ENCODE results near the gene ZNF385A.

Gene ZNF385A, protein sequence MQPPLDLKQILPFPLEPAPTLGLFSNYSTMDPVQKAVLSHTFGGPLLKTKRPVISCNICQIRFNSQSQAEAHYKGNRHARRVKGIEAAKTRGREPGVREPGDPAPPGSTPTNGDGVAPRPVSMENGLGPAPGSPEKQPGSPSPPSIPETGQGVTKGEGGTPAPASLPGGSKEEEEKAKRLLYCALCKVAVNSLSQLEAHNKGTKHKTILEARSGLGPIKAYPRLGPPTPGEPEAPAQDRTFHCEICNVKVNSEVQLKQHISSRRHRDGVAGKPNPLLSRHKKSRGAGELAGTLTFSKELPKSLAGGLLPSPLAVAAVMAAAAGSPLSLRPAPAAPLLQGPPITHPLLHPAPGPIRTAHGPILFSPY

DNA sequence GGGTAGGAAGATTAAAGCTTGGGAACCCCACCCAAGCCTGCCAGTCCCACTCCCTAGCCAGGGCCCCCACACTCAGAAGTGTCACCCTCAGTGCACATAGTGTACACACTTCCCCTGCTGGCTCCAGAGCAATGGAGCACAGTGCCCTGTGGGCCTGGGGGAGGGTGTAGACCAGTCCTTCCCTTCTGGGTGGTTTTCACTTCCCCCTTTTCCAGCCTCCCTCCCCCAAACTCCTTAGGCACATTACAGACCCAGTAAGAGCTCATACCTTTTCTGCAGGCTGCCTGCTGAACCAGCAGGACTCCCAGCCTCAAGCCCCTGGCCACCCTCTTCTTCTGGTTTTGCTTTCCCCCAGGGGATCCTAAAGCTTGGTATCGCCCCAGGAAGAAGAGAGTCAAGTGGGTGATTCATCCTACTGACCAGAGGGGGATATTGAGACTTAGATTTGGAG lies at the start of gene ZNF385A:
TSS of gene ZNF385A (minus strand) at position 143 of the 451 bp plus-strand sequence. CDS start 219 bp downstream, outside the sequence.
- no peak for DNase-seq (ENCODE audit: low read depth, low spot score)

DNA sequence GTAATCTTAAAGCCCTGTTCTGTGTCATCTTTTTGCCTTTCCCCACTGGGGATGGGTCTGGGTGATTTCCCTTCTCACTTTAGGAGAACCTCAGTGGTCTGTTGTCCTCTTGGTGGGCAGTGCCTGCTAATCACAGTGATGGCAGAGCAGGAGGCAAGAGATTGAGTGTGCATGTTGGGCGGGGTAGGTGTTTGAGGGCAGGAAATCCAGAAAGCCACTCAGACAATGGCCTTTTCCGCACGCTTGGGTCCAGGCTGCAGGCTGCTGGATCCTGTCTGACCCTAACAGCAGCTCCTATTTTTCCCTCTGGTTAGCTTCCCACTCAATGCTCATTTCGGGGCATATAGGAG lies 48.3 kb upstream of the ZNF385A start:
- no peak for DNase-seq (ENCODE audit: low read depth, low spot score)

DNA sequence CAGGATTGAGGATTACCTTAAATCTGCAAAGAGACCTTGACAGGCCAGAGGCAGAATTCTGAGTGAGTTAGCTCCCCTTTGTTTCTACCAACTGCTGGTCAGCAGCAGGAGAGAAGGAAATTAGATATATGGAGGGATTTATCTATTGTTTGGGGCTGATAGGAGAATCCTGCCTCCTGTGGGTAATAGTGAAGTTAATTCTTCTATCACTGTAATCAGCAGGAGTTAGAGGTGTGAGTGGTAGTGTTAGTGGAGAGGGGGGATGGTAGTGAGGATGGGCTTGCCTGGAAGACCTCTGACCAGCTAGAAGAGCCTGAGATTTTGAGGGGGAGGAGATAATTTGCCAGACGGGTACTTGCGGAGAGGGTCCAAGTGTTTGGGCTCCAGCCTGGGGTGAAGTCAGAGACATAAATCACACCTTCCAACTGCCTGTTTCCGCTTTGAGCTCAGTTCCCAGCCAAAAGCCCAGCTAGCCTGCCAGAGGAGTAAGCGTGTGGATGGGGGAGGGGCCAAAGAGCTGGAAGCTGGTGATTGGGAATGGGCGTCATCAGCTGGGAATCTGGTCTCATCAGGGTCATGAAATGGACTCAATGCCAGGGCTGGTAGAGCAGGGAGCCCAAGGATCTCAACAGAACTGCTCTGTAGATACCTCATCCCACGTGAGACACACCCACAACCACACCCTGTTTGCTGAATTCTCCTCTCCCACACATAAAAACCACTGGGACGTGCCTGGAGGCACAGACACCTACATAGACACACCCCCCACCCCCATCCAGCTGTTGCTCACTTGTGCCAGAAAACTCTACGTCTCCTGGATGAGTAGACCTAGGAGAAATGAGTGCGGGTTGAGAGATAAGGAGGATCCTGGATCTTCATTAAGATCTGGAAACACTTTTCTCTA lies 47.6 kb upstream of the ZNF385A start:
- DNase-seq (ENCODE audit: low read depth, low spot score), result peak; percentile 20

DNA sequence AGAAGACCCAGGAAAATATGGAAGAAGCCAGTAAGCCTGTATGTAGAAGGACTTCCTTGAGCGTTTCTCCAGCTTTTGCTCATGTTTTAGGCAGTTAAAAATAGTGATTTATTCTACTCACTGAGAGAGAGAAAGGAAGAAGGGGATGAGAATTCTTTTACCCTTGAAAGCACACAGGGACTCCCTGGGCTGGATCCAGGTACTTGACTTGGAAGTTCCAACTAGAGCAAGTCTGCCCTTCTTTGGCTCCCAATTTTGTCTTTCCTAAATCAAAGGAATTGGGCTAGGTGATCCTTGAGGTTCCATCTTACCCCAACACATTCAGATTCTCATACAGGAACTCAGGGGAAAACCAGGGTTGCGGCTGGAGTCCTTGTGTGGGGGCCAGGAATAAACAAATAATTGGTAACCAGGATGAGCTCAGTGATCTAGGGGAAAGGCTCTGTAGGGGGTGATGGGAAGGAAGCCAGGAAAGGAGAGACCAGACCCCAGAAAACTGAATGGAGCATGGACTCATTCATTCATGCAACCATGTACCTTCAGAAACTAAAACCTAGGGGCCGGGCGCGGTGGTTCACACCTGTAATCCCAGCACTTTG lies 46.0 kb upstream of the ZNF385A start:
- DNase-seq (ENCODE audit: low read depth, low spot score), result no peak

DNA sequence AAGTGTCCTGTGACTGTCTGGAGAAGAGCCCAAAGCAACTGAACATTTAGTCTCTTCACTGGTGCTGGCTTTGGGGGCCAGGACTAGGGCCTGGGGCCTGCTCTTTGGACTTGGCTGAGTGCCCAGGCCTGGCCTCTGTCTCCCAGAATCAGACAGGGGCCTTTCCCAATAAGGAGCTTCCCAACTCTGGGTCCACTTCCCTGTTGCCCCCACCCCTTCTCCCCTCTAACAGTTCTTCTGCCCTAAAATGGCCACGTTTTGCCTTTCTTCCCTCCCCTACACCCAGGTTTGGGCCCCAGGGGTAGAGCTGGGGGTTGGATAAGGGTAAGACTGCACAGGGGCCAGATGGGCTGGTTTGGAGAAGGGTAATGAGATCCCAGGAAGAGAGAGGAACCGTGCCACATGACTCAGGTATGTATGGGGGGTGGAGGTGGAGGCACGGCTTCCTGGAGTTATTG lies 44.5 kb upstream of the ZNF385A start:
- DNase-seq (ENCODE audit: low read depth, low spot score), result no peak

DNA sequence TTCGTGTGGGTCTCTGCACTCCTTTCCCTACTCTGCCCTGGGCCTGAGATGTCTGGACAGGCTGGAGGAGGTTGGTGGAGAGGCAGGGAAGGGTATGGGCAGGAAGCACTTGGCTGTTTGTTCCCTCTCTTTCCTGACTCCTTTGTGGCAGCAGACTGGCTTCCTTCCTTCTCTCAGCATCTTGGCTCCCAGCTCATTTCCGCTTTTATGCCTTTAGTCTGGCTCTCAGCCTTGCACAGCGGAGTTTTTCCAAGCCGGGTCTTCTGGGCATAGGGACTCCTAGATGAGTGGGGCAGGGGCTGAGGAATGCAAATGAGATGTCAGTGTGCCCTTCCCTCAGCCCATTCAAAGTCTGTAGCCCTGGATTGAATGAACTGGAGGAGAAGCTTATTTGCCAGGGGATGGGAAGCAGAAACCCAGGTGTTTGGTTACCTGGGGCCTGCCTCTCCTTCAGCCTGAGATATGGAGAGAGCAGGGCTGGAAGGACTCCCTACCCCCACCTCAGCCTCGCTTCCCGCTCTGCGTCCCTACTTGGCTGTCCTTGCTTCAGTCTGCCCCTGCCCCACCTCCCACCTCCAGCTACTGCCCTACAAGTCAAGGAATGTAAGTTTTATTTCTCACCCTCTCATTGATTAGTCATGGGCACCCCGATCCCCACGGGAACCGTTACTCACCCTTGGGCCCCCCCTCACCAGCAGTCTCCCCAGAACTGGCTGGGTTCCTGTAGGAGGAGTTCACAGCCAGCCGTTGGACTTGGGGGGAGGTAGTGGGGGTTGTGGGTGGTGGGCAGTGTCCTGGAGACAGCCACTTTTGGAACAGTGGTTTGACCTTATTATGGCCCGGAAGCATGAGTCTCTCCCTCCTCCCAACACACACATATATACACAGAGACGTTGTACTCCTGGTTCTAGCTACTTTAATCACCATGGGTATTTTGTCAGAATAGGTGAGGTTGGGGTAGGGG lies 43.8 kb upstream of the ZNF385A start:
- no peak for DNase-seq (ENCODE audit: low read depth, low spot score)

DNA sequence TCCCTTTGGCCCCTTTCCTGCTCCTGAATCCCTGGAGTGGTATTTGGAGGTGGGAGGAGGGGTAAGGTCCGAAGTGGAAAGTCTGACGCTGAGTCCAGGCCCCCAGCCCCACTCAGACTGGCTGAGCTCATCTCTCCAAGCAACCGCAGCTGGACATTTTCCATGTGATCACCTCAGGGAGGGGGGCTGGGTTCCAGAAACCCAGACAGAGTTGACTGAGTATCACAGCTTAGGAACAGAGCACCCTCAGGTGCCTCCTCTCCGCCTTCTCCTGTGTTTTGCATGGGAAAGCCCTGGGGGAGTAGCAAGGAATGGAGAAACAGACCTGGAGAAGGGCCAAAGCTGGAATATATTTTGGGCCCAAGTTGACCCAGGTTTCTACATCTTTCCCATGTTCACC lies 42.6 kb upstream of the ZNF385A start:
- DNase-seq (ENCODE audit: low read depth, low spot score), result no peak

DNA sequence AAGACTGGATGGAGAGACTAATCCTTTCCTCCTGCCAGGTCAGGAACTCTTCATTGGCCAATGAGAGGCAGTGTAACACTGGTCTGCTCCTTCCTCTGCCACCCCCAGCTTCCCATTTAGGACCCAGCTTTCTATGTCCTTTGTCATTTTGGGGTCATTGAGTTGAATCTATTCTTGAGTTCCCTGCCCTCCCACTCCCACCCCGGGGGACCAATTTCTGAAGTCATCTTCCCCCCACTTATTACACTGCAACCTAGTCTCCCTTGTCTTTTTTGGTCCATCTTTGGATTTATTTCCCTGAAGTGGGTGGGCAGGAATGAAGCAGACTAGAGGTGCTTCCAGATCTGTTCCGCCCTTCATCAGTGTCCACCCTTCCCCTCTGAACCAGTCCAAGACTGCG lies 42.2 kb upstream of the ZNF385A start:
- no peak for DNase-seq (ENCODE audit: low read depth, low spot score)

DNA sequence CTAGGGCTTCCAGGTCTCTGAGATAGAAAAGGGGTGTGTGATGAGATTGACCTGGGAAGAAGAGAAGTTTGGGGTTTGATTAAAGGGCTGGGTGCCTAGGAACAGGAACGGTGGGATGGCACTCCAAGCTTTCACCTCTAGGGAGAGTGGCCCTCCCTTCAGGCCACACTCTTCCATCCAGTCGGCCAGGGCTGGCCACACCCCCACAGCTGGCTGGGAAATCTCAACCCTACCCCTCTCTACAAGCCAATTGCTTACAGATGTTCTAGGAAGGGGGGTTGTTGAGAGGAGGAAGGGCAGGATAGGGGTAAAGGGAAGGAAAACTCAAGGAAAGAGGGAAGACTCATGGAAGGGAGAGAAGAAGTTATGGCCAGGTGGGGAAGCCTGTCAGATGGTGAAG lies 41.2 kb upstream of the ZNF385A start:
- no peak for DNase-seq (ENCODE audit: low read depth, low spot score)

DNA sequence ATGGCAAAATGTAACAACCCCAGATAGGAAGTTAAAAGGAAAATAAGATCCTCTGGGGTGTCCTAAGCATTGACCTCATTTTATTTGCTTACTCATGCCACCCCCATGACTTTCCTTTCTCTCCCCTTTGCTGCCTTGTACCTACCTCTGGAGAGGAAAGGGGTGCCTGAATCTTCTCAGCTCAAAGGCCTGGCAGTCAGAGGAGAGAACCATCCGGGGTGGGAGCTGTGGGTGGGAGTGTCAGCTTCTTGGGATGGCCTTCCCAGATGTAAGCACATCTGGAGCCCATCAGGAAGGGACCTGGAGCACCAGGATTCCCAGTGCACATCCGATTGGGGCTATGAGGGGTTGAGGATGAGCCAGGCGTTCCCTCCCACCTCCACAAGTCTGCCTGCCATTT lies 39.7 kb upstream of the ZNF385A start:
- no peak for DNase-seq (ENCODE audit: low read depth, low spot score)

DNA sequence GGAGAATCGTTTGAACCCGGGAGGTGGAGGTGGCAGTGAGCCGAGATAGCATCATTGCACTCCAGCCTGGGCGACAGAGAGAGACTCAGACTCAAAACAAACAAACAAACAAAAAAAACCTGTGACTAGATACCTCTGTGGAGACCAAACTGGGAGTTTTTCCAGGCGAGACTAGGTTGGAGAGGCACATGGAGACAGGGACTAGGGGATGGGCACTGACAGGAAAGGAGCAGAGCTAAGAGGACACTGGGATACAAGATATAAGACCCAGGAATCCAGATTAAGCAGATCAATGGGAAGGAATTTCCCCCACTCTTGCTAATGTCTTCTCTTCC lies 39.2 kb upstream of the ZNF385A start:
- DNase-seq (ENCODE audit: low read depth, low spot score), result no peak

DNA sequence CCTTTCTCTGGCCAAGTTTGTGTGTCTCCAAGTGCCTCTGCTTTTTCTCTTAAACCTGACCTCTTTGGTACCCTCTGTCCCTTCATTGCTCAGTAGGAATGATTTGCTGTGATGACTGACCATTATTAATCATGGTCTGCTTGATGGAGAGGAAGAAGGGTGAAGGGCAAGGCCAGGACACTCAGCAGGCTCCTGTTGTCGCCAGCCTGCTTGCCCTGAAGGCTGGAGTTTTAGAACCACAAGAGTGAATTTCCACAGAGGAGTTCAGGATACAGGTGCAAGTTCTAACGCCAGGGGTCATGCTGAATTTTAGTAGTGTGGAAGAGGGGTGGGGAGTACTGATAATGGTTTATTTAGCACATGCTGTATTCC lies 37.3 kb upstream of the ZNF385A start:
- DNase-seq (ENCODE audit: low read depth, low spot score), result no peak

DNA sequence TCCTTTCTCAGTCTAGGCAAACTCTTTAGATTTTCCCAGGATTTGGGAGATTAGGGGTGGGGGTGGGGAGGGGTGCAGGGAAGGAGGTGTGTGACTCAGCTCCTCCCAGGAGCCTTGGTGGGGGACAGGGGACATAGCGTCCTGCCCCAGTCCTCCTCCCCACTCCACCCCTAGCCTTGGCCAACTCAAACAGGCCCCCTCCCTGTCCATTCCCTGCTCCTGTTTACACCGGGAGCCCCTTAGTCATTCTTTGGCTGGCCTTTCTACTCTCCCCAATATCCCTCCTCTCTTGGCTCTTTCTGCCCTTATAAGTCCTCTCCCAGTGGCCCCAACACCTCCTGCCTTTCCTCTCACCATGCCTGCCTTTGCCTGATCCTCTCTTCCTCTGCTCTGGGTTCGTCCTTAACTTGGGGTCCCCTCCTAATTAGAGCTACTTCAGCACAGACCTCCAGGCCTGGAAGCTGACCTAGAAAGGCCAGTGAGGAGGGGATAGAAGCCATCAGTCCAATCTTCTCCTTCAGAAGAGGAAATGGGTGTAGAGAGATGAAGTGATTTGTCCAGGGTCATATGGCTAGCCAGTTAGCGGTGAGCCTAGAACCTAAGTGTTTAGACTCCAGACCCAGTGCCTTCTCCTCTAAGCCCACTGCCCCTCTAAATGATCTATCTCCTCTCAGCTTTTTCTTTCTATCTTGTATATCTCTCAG lies 36.8 kb upstream of the ZNF385A start:
- DNase-seq (ENCODE audit: low read depth, low spot score), result no peak

DNA sequence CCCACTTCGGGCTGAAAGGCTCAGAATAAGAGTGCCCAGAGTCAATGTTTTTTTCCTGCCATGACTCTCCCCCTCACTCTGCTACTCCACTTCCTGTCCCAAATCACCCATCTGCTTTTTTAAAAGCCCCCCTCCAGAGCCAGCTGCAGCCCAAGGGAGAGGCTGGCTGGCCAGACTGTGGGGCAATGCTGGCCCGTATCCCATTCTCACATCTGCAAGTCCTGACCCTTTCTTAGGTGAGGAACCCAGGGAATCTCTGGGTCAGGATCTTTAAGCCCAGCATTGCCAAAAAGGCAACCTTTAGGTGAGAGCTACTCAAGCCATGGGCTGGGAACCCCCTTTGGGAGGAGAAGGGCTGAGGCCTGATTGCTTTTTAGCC lies 36.2 kb upstream of the ZNF385A start:
- DNase-seq (ENCODE audit: low read depth, low spot score), result no peak

DNA sequence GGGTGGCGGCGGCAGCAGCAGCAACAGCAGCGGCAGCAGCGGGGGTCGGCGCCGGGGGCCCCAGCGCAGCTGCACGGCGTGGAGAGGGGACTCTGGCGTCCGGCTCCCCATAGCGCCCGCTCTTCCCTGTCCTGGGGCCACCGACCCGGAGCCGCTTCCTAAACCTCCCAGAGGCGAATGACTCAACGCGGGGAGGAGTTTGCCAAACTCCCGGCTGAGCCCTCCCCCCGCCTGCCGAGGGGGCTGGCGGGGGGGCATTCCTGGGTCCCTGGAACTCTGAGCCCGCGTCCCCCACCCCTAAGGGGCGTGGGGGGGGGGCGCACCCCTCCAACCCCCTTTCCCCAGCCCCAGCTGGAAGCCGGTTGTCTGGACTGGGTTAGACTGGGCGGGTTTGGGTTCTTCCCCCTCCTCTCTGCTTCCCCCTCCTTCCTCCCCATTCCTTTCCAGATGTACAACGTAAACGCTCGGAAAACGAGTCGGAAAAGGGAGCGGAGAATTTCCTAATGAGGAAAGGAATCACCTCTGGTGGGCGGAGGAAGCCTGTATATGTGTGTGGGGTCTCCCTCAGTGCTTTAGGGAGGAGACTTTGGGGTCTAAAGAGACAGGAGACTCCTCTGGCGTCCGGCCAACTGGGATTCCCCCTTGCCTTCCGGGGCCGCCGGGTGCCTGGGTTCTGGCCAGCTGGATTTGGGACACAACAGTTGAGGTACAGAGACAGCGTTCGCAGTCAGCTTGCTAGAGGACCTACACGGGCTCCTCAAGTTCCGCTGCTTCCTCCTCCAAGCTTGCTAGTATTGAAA lies 34.8 kb upstream of the ZNF385A start, which contains the start of gene ITGA5:
TSS of gene ITGA5 (minus strand) at position 179 of the 800 bp plus-strand sequence. CDS start at position 111, 68 bp downstream.
- DNase-seq (ENCODE audit: low read depth, low spot score), result peak; percentile 81

DNA sequence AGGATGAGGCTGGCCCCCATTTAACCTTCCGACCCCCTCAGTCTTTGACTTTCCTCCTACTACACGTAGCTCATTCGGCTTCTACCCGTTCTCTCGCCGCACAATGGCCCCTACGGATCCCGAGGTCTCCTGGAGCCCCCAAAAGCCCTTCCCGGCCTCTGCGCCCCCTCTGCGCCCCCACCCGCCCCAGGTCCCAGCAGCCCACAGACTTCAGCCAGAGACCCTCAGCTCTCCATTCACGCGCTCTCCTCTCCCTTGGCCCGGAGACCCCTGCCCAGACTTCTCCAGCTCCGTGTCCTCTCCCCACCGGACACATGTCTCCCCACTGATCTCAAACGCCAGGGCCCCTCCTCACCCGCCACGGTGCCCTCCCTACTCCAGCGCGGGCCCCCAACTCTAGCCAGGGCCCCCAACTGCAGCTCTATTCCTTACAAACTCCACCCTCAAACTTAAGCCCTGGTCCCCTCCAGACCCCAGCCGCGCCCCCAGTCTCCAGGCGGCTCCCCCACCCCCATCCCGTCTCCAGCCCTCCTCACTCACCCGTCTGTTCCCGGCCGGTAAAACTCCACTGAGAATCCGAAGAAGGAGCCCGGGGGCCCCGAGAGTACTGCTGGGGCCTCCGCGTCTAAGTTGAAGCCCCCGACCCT lies 34.0 kb upstream of the ZNF385A start:
- DNase-seq (ENCODE audit: low read depth, low spot score), result no peak

DNA sequence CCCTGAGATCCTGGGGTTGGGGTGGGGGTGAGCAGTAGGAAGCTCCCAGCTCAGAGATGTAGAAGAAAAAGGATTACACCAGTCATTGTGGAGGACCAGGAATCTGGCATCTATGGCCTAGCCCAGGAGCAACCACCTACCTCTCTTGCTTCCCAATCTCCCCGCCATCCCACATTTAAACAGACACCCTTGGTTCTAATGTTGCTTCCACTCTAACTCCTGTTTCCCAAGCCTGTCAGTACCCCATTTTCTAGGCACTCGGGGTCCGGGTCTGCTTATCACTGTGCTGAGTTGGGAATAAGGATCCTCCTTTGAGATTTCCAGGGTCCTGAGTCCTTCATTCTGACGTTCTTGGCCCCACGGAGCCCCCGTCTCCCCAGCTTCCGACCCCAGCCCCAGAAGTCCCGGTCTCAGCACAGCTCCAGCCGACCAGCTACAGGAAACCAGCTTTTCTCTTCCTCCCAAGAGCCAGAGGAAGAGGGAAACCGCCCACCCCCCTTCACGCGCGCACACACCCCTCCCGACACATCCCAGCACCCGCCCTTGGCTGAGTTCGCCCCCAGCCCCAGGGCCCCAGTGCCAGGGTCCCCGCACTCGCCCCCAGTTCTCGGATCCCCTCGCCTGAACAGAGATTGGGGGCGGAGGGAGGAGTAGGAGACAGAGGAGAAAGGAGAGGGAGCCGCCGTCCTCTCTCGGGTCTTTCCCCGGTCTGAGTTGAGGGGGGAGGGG lies 33.3 kb upstream of the ZNF385A start:
- peak; percentile 50 for DNase-seq (ENCODE audit: low read depth, low spot score)

Data from astrocyte of the hippocampus (primary cell).